ENCODE data around the gene TMEM126B. TPM values are rescaled to one million over a fixed set of nuclear protein-coding genes. Genes with fewer than 3 reads are reported as not detected.
"Not testable (repeated sequence)": the region's sequence is repeated elsewhere in the genome, so short reads cannot be mapped to it uniquely, and the experiment has no call there.

The TMEM126B gene
- total RNA-seq, 1 donor = 73.0 TPM

GRCh38 chr11:85647604-85648299 is 19.4 kb downstream of the TMEM126B start, which contains the start of gene TMEM126A:
Gene TMEM126A, plus strand, starts transcription at chr11:85647967. Its CDS starts 2,289 bp downstream, at chr11:85650256.
- DNase-seq (ENCODE audit: low read depth) = peak; percentile 85
- peak within 1 kb of the TSS; percentile 85 for H3K4me3 ChIP-seq (ENCODE audit: low read depth, low read length)
- no peak for TF ChIP-seq CTCF (IDR thresholded peaks at IDR 0.05; ENCODE audit: insufficient read depth, low read depth, low read length)

GRCh38 chr11:85651118-85651517 is 22.7 kb downstream of the TMEM126B start:
- no peak overlapping the region for H3K4me3 ChIP-seq (ENCODE audit: low read depth, low read length)
- no peak for DNase-seq (ENCODE audit: low read depth)
- TF ChIP-seq CTCF (IDR thresholded peaks at IDR 0.05; ENCODE audit: insufficient read depth, low read depth, low read length) = no peak

GRCh38 chr11:85652786-85653447 is 24.5 kb downstream of the TMEM126B start:
- no peak for TF ChIP-seq CTCF (IDR thresholded peaks at IDR 0.05; ENCODE audit: insufficient read depth, low read depth, low read length)
- no peak overlapping the region for H3K4me3 ChIP-seq (ENCODE audit: low read depth, low read length)
- no peak for DNase-seq (ENCODE audit: low read depth)

DNA sequence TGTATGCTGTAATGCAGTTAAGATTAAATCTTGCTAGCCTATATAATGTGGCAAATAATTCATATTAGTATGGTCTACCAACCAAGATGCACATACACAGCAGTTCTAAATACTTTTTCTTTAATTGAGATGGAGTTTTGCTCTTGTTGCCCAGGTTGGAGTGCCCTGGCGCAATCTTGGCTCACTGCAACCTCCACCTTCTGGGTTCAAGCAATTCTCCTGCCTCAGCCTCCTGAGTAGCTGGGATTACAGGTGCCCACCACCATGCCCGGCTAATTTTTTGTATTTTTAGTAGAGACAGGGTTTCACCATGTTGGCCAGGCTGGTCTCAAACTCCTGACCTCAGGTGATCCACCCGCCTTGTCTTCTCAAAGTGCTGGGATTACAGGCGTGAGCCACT is 25.9 kb downstream of the TMEM126B start:
- DNase-seq (ENCODE audit: low read depth); H3K4me3 ChIP-seq (ENCODE audit: low read depth, low read length): not testable (repeated sequence)

DNA sequence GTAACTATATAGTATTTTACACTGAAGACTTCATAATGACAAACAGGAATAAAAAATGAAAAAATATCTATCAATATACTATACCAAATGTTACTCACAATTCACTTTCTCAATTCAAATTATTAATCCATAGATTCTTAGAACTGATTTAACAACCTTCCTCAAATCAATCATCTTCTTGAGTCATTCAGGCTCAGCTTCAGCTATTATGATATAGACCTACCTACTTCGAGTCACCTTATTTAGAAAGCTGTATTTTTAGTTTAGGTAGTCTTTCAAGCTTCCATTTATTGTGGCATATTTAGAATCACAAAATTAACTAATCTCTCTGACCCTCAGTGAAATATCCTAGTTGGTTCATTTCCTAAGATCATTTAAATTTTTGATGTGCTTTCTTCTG is 28.4 kb downstream of the TMEM126B start:
- no peak for DNase-seq (ENCODE audit: low read depth)
- no peak for TF ChIP-seq CTCF (IDR thresholded peaks at IDR 0.05; ENCODE audit: insufficient read depth, low read depth, low read length)
- H3K4me3 ChIP-seq (ENCODE audit: low read depth, low read length) = no peak overlapping the region

DNA sequence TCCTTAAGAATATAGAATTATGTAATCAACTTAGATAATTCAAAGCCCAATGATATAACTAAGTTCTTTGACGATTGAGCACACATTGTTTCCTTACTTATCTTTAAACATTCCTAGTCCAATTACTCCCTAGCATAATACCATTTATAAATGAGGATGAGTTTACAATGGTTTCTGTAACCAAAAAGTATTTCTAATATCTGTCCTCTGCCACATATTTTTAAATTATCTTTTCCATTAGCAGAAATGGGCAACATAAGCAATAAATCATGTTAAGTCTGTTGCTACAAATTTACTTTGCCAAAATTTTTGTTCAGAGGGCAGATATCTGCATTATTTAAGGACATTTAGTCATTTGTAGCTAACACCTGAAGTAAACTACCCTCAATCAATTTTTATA is 29.8 kb downstream of the TMEM126B start:
- no peak overlapping the region for H3K4me3 ChIP-seq (ENCODE audit: low read depth, low read length)
- no peak for TF ChIP-seq CTCF (IDR thresholded peaks at IDR 0.05; ENCODE audit: insufficient read depth, low read depth, low read length)
- no peak for DNase-seq (ENCODE audit: low read depth)

DNA sequence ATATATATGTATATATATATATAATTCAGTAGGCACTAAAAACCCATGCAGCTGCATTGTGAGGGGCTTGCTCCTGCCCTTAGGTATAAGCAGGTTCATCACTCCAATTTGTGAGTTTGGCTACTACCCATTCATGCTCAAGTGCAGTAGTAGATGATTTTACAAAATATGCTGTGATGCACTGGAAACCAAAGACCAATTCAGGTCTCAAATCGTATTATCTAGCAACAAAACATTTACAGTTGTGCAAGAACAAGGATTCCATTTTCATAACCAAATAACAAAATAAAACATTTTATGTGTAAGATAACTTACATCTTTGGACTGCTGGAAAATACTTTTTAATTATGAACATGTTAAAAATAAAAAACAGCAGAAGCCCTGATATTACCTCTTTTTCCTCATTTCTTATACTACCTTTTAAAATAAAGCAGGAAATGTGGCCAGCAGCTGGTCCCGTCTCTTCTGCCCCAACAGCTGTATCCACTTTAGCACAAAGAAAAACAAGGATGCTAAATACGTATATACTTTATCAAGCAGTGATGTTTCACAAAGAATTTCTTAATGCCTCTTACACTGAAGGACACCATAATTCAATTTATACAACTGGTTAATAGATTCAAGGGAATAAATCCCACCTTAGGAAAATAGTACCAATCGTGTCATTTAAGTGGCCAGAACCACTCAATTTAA is 33.7 kb downstream of the TMEM126B start:
- peak overlapping the region; percentile 97 for H3K4me3 ChIP-seq (ENCODE audit: low read depth, low read length)
- DNase-seq (ENCODE audit: low read depth) = peak; percentile 53
- no peak for TF ChIP-seq CTCF (IDR thresholded peaks at IDR 0.05; ENCODE audit: insufficient read depth, low read depth, low read length)
